ENCODE data around the gene CLCN1. TPM values are rescaled to one million over a fixed set of nuclear protein-coding genes. Genes with fewer than 3 reads are reported as not detected.

The CLCN1 gene
- total and polyA plus RNA-seq, 2 of the 4 experiments (the other 2 are of a cell fraction), result not detected

DNA sequence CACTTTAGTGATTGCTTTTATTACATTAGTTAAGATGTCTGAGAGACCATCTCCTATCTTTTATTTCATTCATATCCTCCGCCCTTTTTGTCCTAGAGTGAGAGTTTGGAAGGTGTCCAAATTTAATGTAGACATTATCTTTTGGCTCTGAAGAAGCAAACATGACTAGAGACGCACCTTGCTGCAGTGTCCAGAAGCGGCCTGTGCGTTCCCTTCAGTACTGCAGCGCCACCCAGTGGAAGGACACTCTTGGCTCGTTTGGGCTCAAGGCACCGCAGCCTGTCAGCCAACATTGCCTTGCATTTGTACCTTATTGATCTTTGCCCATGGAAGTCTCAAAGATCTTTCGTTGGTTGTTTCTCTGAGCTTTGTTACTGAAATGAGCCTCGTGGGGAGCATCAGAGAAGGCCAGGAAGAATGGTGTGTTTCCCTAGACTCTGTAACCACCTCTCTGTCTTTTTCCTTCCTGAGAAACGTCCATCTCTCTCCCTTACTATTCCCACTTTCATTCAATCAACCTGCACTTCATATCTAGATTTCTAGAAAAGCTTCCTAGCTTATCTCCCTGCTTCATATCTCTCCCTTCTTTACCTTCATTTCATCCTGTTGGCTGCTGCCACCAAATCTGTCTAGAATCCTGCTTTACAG lies 10.4 kb upstream of the CLCN1 start:
- Histone ChIP-seq H3K14ac (replicated peaks; ENCODE audit: low read depth, low read length) (no peak overlapping the region), H3K4me2 (ENCODE audit: low read depth, low read length) (no peak overlapping the region), H2BK15ac (ENCODE audit: low read depth, low read length) (no peak overlapping the region), H3K18ac (ENCODE audit: low read depth, low read length) (no peak overlapping the region), H3K9me1 (ENCODE audit: insufficient read depth, low read length) (0 out of 2 replicates have a peak, but pooled peaks cover 5% of the 10 kb centered on the region), H4K91ac (ENCODE audit: insufficient read depth, low read depth, low read length) (no peak overlapping the region), H4K8ac (ENCODE audit: low read depth in 2 of 2, low read length in 2 of 2) (no peak overlapping the region), H3K4ac (ENCODE audit: low read depth, low read length) (no peak overlapping the region), H2BK20ac (ENCODE audit: low read depth, low read length) (no peak overlapping the region), H2BK5ac (ENCODE audit: low read depth, low read length, poor library complexity, severe bottlenecking) (no peak overlapping the region), H3K79me1 (ENCODE audit: low read depth in 1 of 2, low read length in 2 of 2) (peaks cover 17 to 24% of the 10 kb centered on the region in 2 experiments), H3K23ac (ENCODE audit: low read depth, low read length) (no peak overlapping the region), H2AK5ac (ENCODE audit: low read depth, low read length) (no peak overlapping the region), H4K20me1 (ENCODE audit: insufficient read depth, low read length) (peaks cover 8% of the 10 kb centered on the region; the same call in 1 of the 2 replicates), H3K36me3 (ENCODE audit: control insufficient read depth, insufficient read depth, low read length) (peaks cover 39% of the 10 kb centered on the region), H2BK120ac (ENCODE audit: low read depth, low read length) (no peak overlapping the region), H3K27me3 (ENCODE audit: control insufficient read depth, insufficient read depth, low read length) (no peaks in the 10 kb centered on the region), H2AFZ (replicated peaks; ENCODE audit: low read length, poor library complexity) (peak overlapping the region; percentile 26), H3K4me1 (ENCODE audit: control insufficient read depth, insufficient read depth, low read length) (peaks cover 4% of the 10 kb centered on the region), H3K56ac (ENCODE audit: extremely low read depth, insufficient read depth, low read length) (no peak overlapping the region), H3K9ac (ENCODE audit: low read depth, low read length) (no peak overlapping the region), H3K4me3 (ENCODE audit: insufficient read depth, low read depth, low read length) (no peak overlapping the region), H4K5ac (ENCODE audit: low read depth, low read length) (no peak overlapping the region), H3K27ac (ENCODE audit: insufficient read depth, low read length) (no peak overlapping the region), H3K9me3 (ENCODE audit: control insufficient read depth, insufficient read depth, low read length) (no peaks in the 10 kb centered on the region), H2AK9ac (replicated peaks; ENCODE audit: low read depth, low read length, poor library complexity) (peak overlapping the region; percentile 28)
- dilution Hi-C loops (cut with HindIII; ENCODE audit: low sequenced_read_pairs, unreplicated experiment) (no loop called here), in situ Hi-C loops (cut with MboI; ENCODE audit: low sequenced_read_pairs) (no loop called here), intact Hi-C loops (cut with micrococcal nuclease) (no loop called here)
- TF ChIP-seq, protein P1, sequence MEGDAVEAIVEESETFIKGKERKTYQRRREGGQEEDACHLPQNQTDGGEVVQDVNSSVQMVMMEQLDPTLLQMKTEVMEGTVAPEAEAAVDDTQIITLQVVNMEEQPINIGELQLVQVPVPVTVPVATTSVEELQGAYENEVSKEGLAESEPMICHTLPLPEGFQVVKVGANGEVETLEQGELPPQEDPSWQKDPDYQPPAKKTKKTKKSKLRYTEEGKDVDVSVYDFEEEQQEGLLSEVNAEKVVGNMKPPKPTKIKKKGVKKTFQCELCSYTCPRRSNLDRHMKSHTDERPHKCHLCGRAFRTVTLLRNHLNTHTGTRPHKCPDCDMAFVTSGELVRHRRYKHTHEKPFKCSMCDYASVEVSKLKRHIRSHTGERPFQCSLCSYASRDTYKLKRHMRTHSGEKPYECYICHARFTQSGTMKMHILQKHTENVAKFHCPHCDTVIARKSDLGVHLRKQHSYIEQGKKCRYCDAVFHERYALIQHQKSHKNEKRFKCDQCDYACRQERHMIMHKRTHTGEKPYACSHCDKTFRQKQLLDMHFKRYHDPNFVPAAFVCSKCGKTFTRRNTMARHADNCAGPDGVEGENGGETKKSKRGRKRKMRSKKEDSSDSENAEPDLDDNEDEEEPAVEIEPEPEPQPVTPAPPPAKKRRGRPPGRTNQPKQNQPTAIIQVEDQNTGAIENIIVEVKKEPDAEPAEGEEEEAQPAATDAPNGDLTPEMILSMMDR (conservative IDR thresholded peaks at IDR 0.05; ENCODE audit: low read depth, low read length), result peak; percentile 52
- TF ChIP-seq RAD21 (IDR thresholded peaks at IDR 0.05; ENCODE audit: low read length) (peak; percentile 69), MAZ (IDR thresholded peaks at IDR 0.05; ENCODE audit: borderline replicate concordance, low read depth, low read length) (no peak), POLR2A (IDR thresholded peaks at IDR 0.05; ENCODE audit: low read depth, low read length) (no peak), CHD1 (IDR thresholded peaks at IDR 0.05; ENCODE audit: low read depth, low read length) (no peak), MXI1 (IDR thresholded peaks at IDR 0.05; ENCODE audit: borderline replicate concordance, low read depth, low read length) (no peak), RFX5 (IDR thresholded peaks at IDR 0.05; ENCODE audit: low read depth, low read length) (no peak), SMC3 (IDR thresholded peaks at IDR 0.05; ENCODE audit: low read depth, low read length) (peak; percentile 64), FOS (IDR thresholded peaks at IDR 0.05; ENCODE audit: low read depth, low read length) (no peak), RCOR1 (IDR thresholded peaks at IDR 0.05; ENCODE audit: insufficient replicate concordance, low read length) (no peak), BHLHE40 (IDR thresholded peaks at IDR 0.05; ENCODE audit: low read depth, low read length) (no peak), NFE2L2 (IDR thresholded peaks at IDR 0.05; ENCODE audit: low read depth, low read length) (no peak), CEBPB (IDR thresholded peaks at IDR 0.05; ENCODE audit: low read depth, low read length) (no peak), MAFK (IDR thresholded peaks at IDR 0.05; ENCODE audit: low read depth, low read length) (no peak)
- TF ChIP-seq, protein P2, sequence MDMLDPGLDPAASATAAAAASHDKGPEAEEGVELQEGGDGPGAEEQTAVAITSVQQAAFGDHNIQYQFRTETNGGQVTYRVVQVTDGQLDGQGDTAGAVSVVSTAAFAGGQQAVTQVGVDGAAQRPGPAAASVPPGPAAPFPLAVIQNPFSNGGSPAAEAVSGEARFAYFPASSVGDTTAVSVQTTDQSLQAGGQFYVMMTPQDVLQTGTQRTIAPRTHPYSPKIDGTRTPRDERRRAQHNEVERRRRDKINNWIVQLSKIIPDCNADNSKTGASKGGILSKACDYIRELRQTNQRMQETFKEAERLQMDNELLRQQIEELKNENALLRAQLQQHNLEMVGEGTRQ (IDR thresholded peaks at IDR 0.05; ENCODE audit: low read depth, low read length), result no peak
- TF ChIP-seq, protein P3, sequence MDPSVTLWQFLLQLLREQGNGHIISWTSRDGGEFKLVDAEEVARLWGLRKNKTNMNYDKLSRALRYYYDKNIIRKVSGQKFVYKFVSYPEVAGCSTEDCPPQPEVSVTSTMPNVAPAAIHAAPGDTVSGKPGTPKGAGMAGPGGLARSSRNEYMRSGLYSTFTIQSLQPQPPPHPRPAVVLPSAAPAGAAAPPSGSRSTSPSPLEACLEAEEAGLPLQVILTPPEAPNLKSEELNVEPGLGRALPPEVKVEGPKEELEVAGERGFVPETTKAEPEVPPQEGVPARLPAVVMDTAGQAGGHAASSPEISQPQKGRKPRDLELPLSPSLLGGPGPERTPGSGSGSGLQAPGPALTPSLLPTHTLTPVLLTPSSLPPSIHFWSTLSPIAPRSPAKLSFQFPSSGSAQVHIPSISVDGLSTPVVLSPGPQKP (IDR thresholded peaks at IDR 0.05; ENCODE audit: borderline replicate concordance, low read depth, low read length), result no peak
- ATAC-seq (ENCODE audit: low read depth) (no peak), DNase-seq (peak; percentile 37)
- POLR2A ChIA-PET (ENCODE audit: unreplicated experiment), result no interaction called here
- 76% methylated on average over 5 of the region's 10 CpGs; no CpG with 5 or more reads in 1 of the 2 experiments for WGBS, 2 experiments (ENCODE audit: extremely low coverage in 2 of 2, insufficient read length in 1 of 2)
- BruUV-seq (replicated peaks), result TSS peak; percentile 48
- CTCF ChIA-PET, result interaction anchor here (0.8 to 1.1 kb wide), 2 partner anchors 75 to 89 kb away, joined by 3 to 5 read pairs; no protein-coding TSS in a partner anchor

Measured in IMR-90 (cell line).